CD14-positive monocyte (primary cell): Measurements from ENCODE around the gene MINDY3. TPM values are rescaled to one million over a fixed set of nuclear protein-coding genes. Genes with fewer than 3 reads are reported as not detected.

Experiments
- DNase-seq, 3 donors: peaks; one replicate each; pipeline ENCODE4 v3.0.0-alpha.2; 2011 to 2022
- H2AFZ ChIP-seq: 2 replicates; pipeline ENCODE4 v1.6.0; 2012; ENCODE audit warnings: mild to moderate bottlenecking, low read depth, low read length, inconsistent platforms; ENCODE audit not compliant: insufficient read depth, poor library complexity, severe bottlenecking
- H3K27ac ChIP-seq, 2 donors: 1 replicate in 1 of 2; 2 replicates in 1 of 2; pipeline ENCODE4 v1.5.1; 2012 to 2013; ENCODE audit warnings: low read length in 2 of 2, control low read depth in 1 of 2, inconsistent platforms in 1 of 2, low read depth in 1 of 2, mild to moderate bottlenecking in 1 of 2
- H3K27me3 ChIP-seq, 2 donors: one replicate each; pipeline versions ENCODE4 v1.6.0 to v1.6.1; 2011 to 2013; ENCODE audit warnings: low read length in 2 of 2; ENCODE audit not compliant: control insufficient read depth in 2 of 2, insufficient read depth in 2 of 2
- H3K36me3 ChIP-seq, 2 donors: replicated peaks in 1 of 2; 1 replicate in 1 of 2; 2 replicates in 1 of 2; pipeline versions ENCODE4 v1.5.1 to v1.6.1; 2012 to 2013; ENCODE audit warnings: low read length in 2 of 2, control low read depth in 1 of 2, inconsistent platforms in 1 of 2, mild to moderate bottlenecking in 1 of 2; ENCODE audit not compliant: insufficient read depth in 2 of 2, control insufficient read depth in 1 of 2
- H3K4me1 ChIP-seq, 2 donors: 1 replicate in 1 of 2; 2 replicates in 1 of 2; pipeline versions ENCODE4 v1.5.1 to v1.6.1; 2012 to 2013; ENCODE audit warnings: low read length in 2 of 2, control low read depth in 1 of 2, inconsistent platforms in 1 of 2, mild to moderate bottlenecking in 1 of 2, moderate library complexity in 1 of 2; ENCODE audit not compliant: insufficient read depth in 2 of 2, control insufficient read depth in 1 of 2
- H3K4me2 ChIP-seq: replicated peaks from 2 replicates; pipeline ENCODE3; 2012; ENCODE audit warnings: low read length, moderate library complexity, mild to moderate bottlenecking; ENCODE audit not compliant: poor library complexity, severe bottlenecking; ENCODE audit errors: extremely low read depth
- H3K4me3 ChIP-seq, 3 experiments: fragments of 200-600 bp in 1 of 3; sonication (generic) in 1 of 3; replicated peaks in 1 of 3; 1 replicate in 2 of 3; 2 replicates in 1 of 3; pipeline ENCODE4 v1.5.1; 2011 to 2013; ENCODE audit warnings: low read length in 3 of 3, mild to moderate bottlenecking in 3 of 3, control low read depth in 2 of 3, low read depth in 2 of 3, inconsistent platforms in 1 of 3, moderate library complexity in 1 of 3
- H3K79me2 ChIP-seq: 2 replicates; pipeline ENCODE4 v1.6.0; 2012; ENCODE audit warnings: mild to moderate bottlenecking, control low read depth, inconsistent platforms, low read length, moderate library complexity; ENCODE audit not compliant: insufficient read depth
- H3K9ac ChIP-seq: 2 replicates; pipeline ENCODE4 v1.6.0; 2017; ENCODE audit warnings: low read length, mild to moderate bottlenecking; ENCODE audit not compliant: insufficient read depth, poor library complexity, severe bottlenecking
- H3K9me3 ChIP-seq, 2 donors: replicated peaks in 1 of 2; 1 replicate in 1 of 2; 2 replicates in 1 of 2; pipeline versions ENCODE4 v1.5.1 to v1.6.1; 2012 to 2013; ENCODE audit warnings: low read length in 2 of 2, control low read depth in 1 of 2; ENCODE audit not compliant: control insufficient read depth in 1 of 2, insufficient read depth in 1 of 2
- H4K20me1 ChIP-seq: 2 replicates; pipeline ENCODE4 v1.6.0; 2012; ENCODE audit warnings: mild to moderate bottlenecking, low read length, control low read depth, moderate library complexity; ENCODE audit not compliant: insufficient read depth
- H3K27ac Mint-ChIP-seq, 7 donors: one replicate each; pipeline ENCODE4 v1.8.0; 2020; ENCODE audit warnings: mild to moderate bottlenecking in 7 of 7, mixed read lengths in 7 of 7, moderate library complexity in 6 of 7, inconsistent platforms in 2 of 7
- H3K27me3 Mint-ChIP-seq, 3 donors: one replicate each; pipeline ENCODE4 v1.8.0; 2021 to 2022; ENCODE audit warnings: low read depth in 3 of 3, mild to moderate bottlenecking in 3 of 3, mixed read lengths in 3 of 3, moderate library complexity in 3 of 3, inconsistent platforms in 1 of 3
- H3K36me3 Mint-ChIP-seq, 2 donors: one replicate each; pipeline ENCODE4 v1.8.0; 2020; ENCODE audit warnings: mixed read lengths in 2 of 2, inconsistent platforms in 1 of 2, mild to moderate bottlenecking in 1 of 2
- H3K4me1 Mint-ChIP-seq: one replicate; pipeline ENCODE4 v1.8.0; 2020; ENCODE audit warnings: mild to moderate bottlenecking, mixed read lengths
- H3K4me3 Mint-ChIP-seq, 2 donors: one replicate each; pipeline ENCODE4 v1.8.0; 2020; ENCODE audit warnings: mild to moderate bottlenecking in 2 of 2, mixed read lengths in 2 of 2, moderate library complexity in 1 of 2
- H3K9me3 Mint-ChIP-seq, 7 donors: one replicate each; pipeline ENCODE4 v1.8.0; 2020 to 2022; ENCODE audit warnings: mixed read lengths in 7 of 7, mild to moderate bottlenecking in 6 of 7, moderate library complexity in 6 of 7, inconsistent platforms in 2 of 7
- WGBS: methylation state at CpG from one replicate; pipeline ENCODE4 v1.1.5; 2013; ENCODE audit warnings: missing lambda C conversion rate; ENCODE audit not compliant: insufficient coverage; 5-methylcytosine and 5-hydroxymethylcytosine counted together
- intact Hi-C, 2 donors: fragments of 100-400 bp; cut with micrococcal nuclease; formaldehyde crosslinking; loops; one replicate each; pipeline versions ENCODE4 v1.15.0 to v1.15.1; 2023
- polyA plus RNA-seq, 3 donors: library from polyadenylated mRNA; depleted of rRNA in 1 of 3; unstranded in 2 of 3; stranded (reverse) in 1 of 3; fragments of 300-500 nt in 2 of 3; fragments of >200 nt in 1 of 3; fragmentation: Illumina TruSeq in 2 of 3; gene quantifications; 1 replicate in 2 of 3; 2 replicates in 1 of 3; pipeline ENCODE4 v1.2.3, GENCODE V29; 2012 to 2021
- TF ChIP-seq, protein P1 (sequence below): fragments of 200-600 bp; IDR thresholded peaks from one replicate; pipeline ENCODE4 v1.8.0; 2022; ENCODE audit warnings: antibody characterized with exemption, mild to moderate bottlenecking

The MINDY3 gene
- polyA plus RNA-seq, 3 donors = 2.4 to 14.8 (median 4.4) TPM

DNA sequence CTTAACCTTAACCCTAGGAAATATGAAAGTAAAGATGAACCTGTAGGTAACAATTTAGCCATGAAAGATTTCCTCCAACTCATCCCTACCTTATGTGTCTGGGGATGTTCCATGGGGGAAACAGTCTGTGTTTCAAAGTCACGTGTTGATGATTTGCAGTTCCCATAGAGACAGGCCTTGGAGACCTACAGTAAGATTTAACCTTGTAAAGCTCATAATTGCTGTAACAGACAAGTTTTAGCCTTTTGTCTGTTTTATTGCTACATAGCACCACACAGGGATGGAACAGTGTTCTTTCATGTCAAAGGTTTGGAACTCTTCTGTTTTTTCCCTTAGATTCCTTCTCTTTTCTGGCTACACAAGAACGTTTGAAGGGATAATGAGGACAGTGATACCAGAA lies 105.4 kb downstream of the MINDY3 start:
- TF ChIP-seq, protein P1, sequence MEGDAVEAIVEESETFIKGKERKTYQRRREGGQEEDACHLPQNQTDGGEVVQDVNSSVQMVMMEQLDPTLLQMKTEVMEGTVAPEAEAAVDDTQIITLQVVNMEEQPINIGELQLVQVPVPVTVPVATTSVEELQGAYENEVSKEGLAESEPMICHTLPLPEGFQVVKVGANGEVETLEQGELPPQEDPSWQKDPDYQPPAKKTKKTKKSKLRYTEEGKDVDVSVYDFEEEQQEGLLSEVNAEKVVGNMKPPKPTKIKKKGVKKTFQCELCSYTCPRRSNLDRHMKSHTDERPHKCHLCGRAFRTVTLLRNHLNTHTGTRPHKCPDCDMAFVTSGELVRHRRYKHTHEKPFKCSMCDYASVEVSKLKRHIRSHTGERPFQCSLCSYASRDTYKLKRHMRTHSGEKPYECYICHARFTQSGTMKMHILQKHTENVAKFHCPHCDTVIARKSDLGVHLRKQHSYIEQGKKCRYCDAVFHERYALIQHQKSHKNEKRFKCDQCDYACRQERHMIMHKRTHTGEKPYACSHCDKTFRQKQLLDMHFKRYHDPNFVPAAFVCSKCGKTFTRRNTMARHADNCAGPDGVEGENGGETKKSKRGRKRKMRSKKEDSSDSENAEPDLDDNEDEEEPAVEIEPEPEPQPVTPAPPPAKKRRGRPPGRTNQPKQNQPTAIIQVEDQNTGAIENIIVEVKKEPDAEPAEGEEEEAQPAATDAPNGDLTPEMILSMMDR = no peak
- no CpG with 5 or more reads among the region's 2 CpGs for WGBS

DNA sequence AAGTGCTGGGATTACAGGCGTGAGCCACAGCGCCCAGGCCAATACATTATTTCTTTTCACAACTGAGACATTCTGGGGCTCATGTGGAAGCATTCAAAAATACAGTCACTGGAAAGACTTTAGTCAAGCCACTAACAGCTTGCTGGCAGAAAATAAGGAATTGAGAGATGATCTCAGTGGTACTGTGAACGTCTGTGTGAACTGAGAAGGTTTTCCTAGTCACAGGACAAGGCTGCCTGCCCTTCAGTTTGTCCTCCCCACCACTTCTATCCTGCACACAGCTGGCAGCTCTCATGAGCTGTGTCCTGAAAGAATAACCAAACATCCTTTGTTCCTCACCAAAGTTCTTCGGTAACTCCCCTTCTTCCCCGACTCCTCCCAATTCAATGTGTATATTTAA lies 109.3 kb downstream of the MINDY3 start:
- Histone ChIP-seq H4K20me1 (no peaks in the 10 kb centered on the region), H3K4me3 (no peak overlapping the region), H3K27me3 (no peaks in the 10 kb centered on the region), H3K4me1 (no peaks in the 10 kb centered on the region), H3K9me3 (no peaks in the 10 kb centered on the region), H3K27ac (no peak overlapping the region), H3K9ac (no peak overlapping the region), H3K4me2 (no peak overlapping the region), H3K79me2 (no peaks in the 10 kb centered on the region), H2AFZ (no peak overlapping the region), H3K36me3 (no peaks in the 10 kb centered on the region)
- no peaks in the 10 kb centered on the region for H3K36me3 Mint-ChIP-seq
- no peak overlapping the region for H3K27ac Mint-ChIP-seq
- WGBS = 100% methylated on average over 1 of the region's 5 CpGs
- peaks cover 0 to 1% (median 0%) of the 10 kb centered on the region in 7 donors for H3K9me3 Mint-ChIP-seq
- intact Hi-C loops = no loop called here
- no peak for DNase-seq
- no peaks in the 10 kb centered on the region for H3K4me1 Mint-ChIP-seq
- peaks cover 0 to 8% (median 5%) of the 10 kb centered on the region in 3 donors for H3K27me3 Mint-ChIP-seq
- no peak overlapping the region for H3K4me3 Mint-ChIP-seq
- TF ChIP-seq, protein P1 = no peak

More for the DNA sequence above, 105.4 kb downstream of the MINDY3 start:
- H3K4me2 ChIP-seq = no peak overlapping the region
- no peaks in the 10 kb centered on the region for H3K79me2 ChIP-seq
- Mint-ChIP-seq H3K9me3 (peaks cover 0 to 1% (median 0%) of the 10 kb centered on the region in 7 donors), H3K27me3 (peaks cover 0 to 8% (median 7%) of the 10 kb centered on the region in 3 donors), H3K36me3 (no peaks in the 10 kb centered on the region), H3K4me3 (no peak overlapping the region), H3K27ac (no peak overlapping the region), H3K4me1 (no peaks in the 10 kb centered on the region)
- no peak overlapping the region for H2AFZ ChIP-seq
- H4K20me1 ChIP-seq = no peaks in the 10 kb centered on the region
- no peak overlapping the region for H3K4me3 ChIP-seq
- no peak overlapping the region for H3K27ac ChIP-seq
- DNase-seq = no peak
- no peaks in the 10 kb centered on the region for H3K27me3 ChIP-seq
- no peaks in the 10 kb centered on the region for H3K36me3 ChIP-seq
- no peaks in the 10 kb centered on the region for H3K9me3 ChIP-seq
- H3K9ac ChIP-seq = no peak overlapping the region
- no peaks in the 10 kb centered on the region for H3K4me1 ChIP-seq
- intact Hi-C loops = no loop called here
